Measurements from ENCODE around the gene SLC2A10. TPM values are rescaled to one million over a fixed set of nuclear protein-coding genes. Genes with fewer than 3 reads are reported as not detected.

SLC2A10 gene
- total and polyA plus RNA-seq, 7 donors = 6.4 to 28.2 (median 9.4) TPM

DNA sequence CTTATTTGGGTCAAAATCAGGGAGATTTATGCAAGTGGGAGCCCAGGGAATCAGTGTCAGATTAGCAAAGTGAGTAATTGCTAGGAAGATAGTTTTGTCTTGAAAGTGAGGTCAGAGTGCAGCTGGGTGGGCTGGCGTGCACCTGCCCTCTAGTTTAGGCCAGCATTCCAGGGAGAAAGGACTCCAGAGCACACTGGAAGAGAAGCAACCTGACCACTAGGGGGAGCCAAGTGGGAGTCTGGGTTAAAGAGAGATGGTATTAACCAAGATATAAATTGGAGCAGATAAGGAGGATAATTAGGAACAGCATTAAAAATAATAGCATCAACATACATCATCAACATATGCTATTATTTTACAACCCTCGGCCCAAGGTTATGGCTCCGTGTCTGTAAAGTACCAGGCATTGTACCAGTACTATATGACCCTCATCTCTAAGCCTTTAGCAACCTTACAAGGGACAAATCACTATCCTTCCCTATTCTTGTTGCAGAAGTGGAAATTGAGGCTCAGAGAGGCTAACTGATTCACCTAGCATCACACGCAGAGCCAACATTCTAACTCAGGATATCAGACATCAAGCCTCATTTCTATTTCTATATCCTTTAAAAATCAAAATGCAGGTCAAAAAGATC is 57.8 kb downstream of the SLC2A10 start:
- WGBS, 2 donors = 40 to 69% methylated on average over 4 of the region's 4 CpGs
- H3K4me3 ChIP-seq = no peak overlapping the region
- no peaks in the 10 kb centered on the region for H3K4me1 ChIP-seq
- intact Hi-C loops (cut with DNase I) = no loop called here
- DNase-seq = no peak
- no peaks in the 10 kb centered on the region for H3K36me3 ChIP-seq
- H3K9me3 ChIP-seq = no peaks in the 10 kb centered on the region
- no peak for TF ChIP-seq POLR2AphosphoS5 (IDR thresholded peaks at IDR 0.05)
- TF ChIP-seq EP300 (IDR thresholded peaks at IDR 0.05) = no peak
- TF ChIP-seq CTCF (IDR thresholded peaks at IDR 0.05) = peak in 3 of 4 experiments; percentile 10 to 30 (median 27)
- TF ChIP-seq POLR2A (IDR thresholded peaks at IDR 0.05) = no peak
- peaks cover 0 to 3% (median 0%) of the 10 kb centered on the region in 3 donors for H3K27me3 ChIP-seq
- H3K27ac ChIP-seq = no peak overlapping the region

DNA sequence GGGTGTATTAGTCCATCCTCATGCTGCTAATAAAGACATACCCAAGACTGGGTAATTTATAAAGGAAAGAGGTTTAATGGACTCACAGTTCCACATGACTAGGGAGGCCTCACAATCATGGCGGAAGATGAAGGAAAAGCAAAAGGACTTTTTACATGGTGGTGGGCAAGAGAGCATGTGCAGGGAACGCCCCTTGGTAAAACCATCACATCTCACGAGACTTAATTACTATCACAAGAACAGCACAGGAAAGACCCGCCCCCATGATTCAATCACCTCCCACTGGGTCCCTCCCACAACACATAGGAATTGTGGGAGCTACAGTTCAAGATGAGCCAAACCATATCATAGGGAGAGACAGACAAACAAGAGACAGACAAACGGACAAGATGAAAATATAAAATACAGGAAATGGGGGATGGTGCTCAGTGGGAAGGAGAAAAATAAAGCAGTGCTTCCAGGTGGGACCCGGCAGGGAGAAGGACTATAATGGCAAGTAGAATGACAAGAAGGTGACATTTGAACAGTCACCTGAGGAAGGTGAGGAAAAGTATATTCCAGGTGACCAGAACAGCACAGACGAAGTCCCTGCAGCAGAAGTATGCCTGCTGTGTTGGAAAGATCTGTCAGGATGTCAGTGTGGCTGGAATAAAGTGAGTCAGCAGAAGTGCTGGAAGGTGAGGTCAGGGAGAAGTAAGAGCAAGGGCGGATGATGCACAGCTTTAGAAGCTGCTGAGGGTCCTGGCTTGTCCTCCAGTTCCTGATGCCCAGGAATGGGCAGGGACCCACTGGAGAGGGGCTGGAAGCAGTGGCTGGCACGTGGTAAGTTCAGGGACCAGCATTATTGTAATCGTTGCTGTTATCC is 61.1 kb downstream of the SLC2A10 start:
- no peaks in the 10 kb centered on the region for H3K36me3 ChIP-seq
- H3K9me3 ChIP-seq = no peaks in the 10 kb centered on the region
- WGBS, 2 donors = 76 to 85% methylated on average over 10 of the region's 10 CpGs
- no peaks in the 10 kb centered on the region for H3K4me1 ChIP-seq
- no peak overlapping the region for H3K27ac ChIP-seq
- DNase-seq = no peak
- no peak for TF ChIP-seq CTCF (IDR thresholded peaks at IDR 0.05)
- intact Hi-C loops (cut with DNase I) = no loop called here
- H3K27me3 ChIP-seq = peaks cover 0 to 3% (median 0%) of the 10 kb centered on the region in 3 donors
- H3K4me3 ChIP-seq = no peak overlapping the region

- no peaks in the 10 kb centered on the region for H3K36me3 ChIP-seq
- DNase-seq = no peak
- H3K27me3 ChIP-seq = peaks cover 0 to 3% (median 0%) of the 10 kb centered on the region in 3 donors
- no peak overlapping the region for H3K27ac ChIP-seq
- H3K4me3 ChIP-seq = no peak overlapping the region
- no peaks in the 10 kb centered on the region for H3K9me3 ChIP-seq
- 85 to 88% methylated on average over 6 of the region's 6 CpGs for WGBS, 2 donors
- intact Hi-C loops (cut with DNase I) = no loop called here
- TF ChIP-seq EP300 (IDR thresholded peaks at IDR 0.05) (no peak), POLR2A (IDR thresholded peaks at IDR 0.05) (no peak), POLR2AphosphoS5 (IDR thresholded peaks at IDR 0.05) (no peak), CTCF (IDR thresholded peaks at IDR 0.05) (no peak)
- H3K4me1 ChIP-seq = no peaks in the 10 kb centered on the region
Measured at GRCh38 chr20:46771195-46771588, 61.7 kb downstream of the SLC2A10 start.

DNA sequence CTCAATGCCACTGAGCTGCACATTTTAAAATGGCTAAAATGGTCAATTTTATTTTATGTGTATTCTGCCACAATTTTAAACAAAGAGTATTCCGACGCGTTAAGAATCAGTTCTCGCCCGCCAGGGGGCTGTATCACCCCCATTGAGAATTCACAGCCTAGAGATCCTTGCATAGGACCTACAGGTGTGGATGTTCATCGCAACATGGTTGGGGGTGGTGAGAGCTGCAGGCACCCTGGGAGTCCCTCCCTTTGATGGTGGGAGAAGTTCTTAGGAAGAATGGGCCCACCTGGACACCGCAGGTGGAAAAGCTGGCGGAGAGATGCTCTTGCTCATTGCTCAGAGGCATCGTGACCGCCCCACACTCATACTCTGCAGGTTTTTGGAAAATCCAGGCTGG is 63.5 kb downstream of the SLC2A10 start:
- no peak for DNase-seq
- Histone ChIP-seq H3K9me3 (no peaks in the 10 kb centered on the region), H3K27me3 (peaks cover 0 to 3% (median 0%) of the 10 kb centered on the region in 3 donors), H3K4me3 (no peak overlapping the region), H3K27ac (no peak overlapping the region), H3K36me3 (no peaks in the 10 kb centered on the region), H3K4me1 (no peaks in the 10 kb centered on the region)
- WGBS, 2 donors = 77 to 81% methylated on average over 10 of the region's 10 CpGs
- intact Hi-C loops (cut with DNase I) = no loop called here
- TF ChIP-seq CTCF (IDR thresholded peaks at IDR 0.05) (no peak), EP300 (IDR thresholded peaks at IDR 0.05) (no peak), POLR2A (IDR thresholded peaks at IDR 0.05) (no peak), POLR2AphosphoS5 (IDR thresholded peaks at IDR 0.05) (no peak)
